Glomerular visceral epithelial cell (primary cell): ENCODE results near the gene EPN1.

Experiments
- DNase-seq: peaks from one replicate; pipeline ENCODE4 v3.0.0-alpha.2; 2016; ENCODE audit errors: extremely low spot score

Gene EPN1

GRCh38 chr19:55679343-55680257 lies 4.6 kb downstream of the EPN1 start:
- no peak for DNase-seq

DNA sequence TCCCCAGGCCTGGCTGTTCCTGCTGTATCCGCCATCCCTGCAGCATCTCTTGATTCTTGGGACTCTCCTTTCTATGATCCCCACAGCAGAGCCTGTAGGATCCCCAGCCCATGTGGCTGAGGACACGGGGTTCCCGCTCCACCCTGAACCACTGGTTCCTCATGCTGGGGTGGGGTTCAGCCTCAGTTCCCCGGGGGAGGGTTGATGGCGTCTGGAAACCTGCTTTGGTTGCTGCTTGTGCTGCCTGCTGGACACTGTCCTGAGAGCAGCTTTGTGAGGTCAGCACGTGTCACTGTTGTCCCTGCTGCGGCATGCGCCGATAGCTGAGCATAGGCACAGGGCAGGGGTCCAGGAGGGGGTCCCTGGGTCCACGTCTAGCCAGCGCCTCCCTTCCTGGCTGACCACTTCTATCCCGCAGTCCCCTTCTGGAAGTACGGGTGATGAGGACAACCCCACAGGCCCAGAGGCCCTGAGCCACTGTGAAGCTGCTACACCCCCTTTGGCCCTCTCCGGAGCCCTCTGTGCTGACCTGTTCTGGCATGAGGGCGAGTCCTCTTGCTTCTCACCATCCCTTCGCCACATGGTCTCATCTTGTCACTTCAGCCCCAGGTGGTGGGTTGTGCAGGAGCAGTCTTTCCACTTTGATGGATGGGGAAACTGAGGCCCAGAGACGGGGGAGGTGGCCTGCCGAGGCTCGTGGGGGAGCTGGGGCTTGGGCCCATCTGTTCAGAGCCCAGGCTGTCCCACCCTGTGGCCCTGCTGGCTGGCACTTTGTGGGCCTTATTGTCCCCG lies 5.5 kb downstream of the EPN1 start:
- DNase-seq = no peak

DNA sequence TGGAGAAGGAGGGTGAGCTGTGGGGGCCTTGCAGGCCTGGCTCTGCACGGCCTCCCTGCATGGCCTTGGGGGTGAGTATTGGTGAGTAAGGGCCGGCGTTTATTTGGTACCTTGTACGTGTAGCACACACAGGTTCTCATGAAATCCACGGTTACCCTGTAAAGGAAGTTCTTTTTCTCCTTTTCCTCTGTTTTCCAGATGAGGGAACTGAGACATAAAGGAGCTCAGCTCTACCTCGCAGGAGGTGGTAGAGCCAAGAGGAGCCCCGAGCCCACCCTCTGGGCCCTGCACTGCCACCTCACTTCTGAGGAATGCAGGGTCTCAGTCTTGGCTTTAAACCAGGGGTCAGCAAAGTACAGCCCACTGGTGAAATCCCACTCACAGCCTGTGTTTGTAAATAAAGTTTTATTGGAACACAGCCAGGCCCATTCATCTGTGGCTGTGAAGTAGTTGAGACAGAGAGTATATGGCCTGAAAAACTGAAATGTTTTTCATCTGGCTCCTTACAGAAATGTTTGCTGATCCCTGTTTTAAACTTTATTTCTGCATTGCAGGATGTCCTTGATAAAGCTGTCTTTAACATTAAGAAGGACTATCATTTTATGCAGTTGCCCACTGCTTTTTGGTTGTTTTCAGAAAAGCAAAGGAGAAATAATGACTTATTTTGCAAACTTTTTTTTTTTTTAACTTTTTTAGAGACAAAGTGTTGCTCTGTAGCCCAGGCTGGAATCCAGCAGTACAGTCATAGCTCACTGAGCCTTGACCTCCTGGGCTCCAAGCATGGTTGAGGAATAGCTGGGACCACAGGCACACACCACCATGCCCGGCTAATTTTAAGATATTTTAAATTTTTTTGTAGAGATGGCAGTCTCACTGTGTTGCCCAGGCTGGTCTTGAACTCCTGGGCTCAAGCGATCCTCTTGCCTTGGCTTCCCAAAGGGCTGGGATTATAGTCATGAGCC lies 6.4 kb downstream of the EPN1 start:
- peak; percentile 64 for DNase-seq

GRCh38 chr19:55683449-55684261 lies 8.6 kb downstream of the EPN1 start:
- no peak for DNase-seq

- no peak for DNase-seq
Measured at GRCh38 chr19:55684946-55685681, 10.1 kb downstream of the EPN1 start.

DNA sequence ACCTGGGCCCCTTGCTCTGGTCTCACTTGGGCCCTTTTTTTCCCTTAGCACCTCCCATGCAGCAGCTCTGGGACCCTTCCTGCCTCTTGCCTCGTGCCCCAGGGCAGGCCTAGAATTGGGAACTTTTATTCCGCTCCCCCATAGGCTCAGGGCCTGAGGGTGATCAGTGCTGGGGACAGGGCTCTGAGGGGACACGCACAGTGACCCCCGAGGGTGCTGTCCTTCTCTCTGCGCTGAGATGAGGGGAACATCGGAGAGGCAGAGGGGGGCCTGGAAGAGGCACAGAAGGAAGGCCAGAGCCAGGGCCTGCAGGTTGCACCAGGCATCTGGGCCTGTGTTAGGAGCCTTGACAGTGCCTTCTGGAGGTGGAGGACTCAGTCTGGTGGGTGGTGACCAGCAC lies 10.8 kb downstream of the EPN1 start:
- no peak for DNase-seq

GRCh38 chr19:55686311-55687050 lies 11.5 kb downstream of the EPN1 start:
- DNase-seq = no peak

GRCh38 chr19:55687281-55688201 lies 12.5 kb downstream of the EPN1 start:
- no peak for DNase-seq

DNA sequence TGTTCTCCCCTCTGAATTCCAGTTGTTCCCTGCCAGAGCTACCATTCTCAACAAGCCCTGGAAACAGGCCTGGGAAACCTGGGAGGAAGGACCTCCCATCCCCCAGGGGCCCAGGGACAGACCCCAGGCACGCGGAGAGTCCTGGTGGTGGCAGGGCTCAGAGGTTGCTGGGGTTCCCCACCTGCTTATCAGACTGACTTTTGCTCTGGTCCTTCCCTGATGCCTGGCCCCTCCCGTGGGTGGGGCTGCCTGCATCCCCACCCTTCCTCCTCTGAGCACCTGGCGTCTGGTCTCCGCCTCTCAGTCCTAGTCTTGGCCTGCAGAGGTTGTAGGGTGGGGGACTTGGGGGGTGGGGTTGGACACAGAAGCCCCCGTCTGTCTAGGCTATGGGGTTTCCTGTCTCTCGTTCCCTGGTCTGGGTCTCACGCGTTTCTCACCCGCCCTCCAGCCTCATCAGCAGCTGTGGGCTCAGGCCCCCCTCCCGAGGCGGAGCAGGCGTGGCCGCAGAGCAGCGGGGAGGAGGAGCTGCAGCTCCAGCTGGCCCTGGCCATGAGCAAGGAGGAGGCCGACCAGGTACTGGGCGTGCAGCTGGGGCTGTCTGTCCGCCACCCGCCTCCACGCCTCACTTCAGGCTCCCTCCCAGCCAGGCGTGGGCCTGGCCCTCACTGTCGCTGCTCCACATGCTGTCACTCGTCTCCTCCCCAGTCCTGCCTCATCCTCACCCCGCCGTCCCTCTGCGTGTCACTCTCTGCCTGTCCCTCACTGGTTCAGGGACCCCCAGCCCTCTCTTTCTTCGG lies 13.6 kb downstream of the EPN1 start:
- no peak for DNase-seq

GRCh38 chr19:55689411-55690108 lies 14.5 kb downstream of the EPN1 start:
- DNase-seq = no peak

GRCh38 chr19:55690109-55690768 lies 15.2 kb downstream of the EPN1 start:
- no peak for DNase-seq

- DNase-seq = no peak
Measured at GRCh38 chr19:55690769-55691545, 15.9 kb downstream of the EPN1 start.

DNA sequence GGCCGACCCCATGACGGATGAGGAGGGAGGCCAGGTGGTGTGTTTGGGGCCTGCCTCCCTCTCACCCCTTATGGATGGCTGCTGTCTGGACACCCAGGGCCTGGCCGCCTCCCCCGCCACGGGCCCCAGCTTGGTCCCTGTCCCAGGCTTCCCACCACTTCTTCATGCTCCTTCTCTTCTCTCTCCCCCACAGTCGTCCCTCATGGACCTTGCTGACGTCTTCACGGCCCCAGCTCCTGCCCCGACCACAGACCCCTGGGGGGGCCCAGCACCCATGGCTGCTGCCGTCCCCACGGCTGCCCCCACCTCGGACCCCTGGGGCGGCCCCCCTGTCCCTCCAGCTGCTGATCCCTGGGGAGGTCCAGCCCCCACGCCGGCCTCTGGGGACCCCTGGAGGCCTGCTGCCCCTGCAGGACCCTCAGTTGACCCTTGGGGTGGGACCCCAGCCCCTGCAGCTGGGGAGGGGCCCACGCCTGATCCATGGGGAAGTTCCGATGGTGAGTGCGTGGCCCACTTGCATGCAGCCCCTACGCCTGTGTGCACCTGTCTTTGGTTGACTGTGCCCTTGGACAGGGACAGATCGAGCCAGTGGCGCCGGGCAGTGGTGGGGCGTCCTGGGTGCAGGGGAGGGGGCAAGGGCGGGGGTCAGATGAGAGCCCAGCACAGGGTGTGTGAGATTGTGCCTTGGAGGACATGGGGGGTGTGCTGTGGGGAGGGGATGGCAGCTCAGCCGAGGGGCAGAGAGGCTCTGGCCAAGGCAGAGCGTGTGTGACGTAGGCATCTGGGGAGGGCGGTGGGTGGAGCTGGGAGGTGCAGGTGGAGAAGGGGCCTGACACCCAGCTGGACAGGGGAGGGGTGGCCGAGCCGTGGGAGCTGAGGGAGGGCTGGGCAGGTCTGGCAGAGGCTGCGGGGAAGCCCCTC lies 16.8 kb downstream of the EPN1 start:
- DNase-seq = no peak

GRCh38 chr19:55692681-55693081 lies 17.7 kb downstream of the EPN1 start:
- no peak for DNase-seq
